NCI-H2081 treated with DMSO at 0.1 percent for 48 hours (cell line): Measurements from ENCODE around the gene PRELID3B.

Experiments
- DNase-seq: peaks from one replicate; lab custom pipeline; 2025; lab: John Stamatoyannopoulos, UW

PRELID3B gene

DNA sequence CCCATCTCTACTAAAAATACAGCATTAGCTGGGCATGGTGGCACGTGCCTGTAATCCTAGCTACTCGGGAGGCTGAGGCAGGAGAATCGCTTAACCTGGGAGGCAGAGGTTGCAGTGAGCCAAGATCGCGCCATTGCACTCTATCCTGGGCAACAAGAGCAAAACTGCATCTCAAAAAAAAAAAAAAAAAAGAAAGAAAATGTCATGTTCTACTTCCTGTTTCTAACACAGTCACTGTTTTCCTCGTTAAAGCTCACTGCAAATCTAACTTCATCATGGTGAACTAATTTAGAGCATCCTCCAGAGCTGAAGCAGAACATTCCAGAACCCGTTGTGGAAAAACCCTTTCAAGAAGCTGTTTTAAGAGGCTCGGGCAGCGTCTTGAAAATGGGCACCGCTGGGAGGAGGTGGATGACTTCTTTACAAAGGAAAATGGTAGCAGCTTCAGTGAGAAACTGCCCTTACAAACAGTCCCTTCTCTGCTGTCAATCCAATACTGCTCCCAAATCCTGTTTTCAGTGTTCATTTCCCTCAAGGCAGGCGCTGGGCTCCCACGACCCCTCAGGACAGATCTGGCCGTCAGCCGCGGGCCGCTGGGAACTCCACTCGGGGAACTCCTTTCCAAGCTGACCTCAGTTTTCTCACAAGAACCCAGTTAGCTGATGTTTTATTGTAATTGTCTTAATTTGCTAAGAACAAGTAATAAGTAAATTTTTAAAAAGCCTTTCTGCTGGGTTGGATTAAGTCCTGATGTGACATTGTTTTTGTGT is 48.0 kb downstream of the PRELID3B start:
- no peak for DNase-seq

GRCh38 chr20:58993332-58994248 is 49.0 kb downstream of the PRELID3B start:
- DNase-seq, result no peak

DNA sequence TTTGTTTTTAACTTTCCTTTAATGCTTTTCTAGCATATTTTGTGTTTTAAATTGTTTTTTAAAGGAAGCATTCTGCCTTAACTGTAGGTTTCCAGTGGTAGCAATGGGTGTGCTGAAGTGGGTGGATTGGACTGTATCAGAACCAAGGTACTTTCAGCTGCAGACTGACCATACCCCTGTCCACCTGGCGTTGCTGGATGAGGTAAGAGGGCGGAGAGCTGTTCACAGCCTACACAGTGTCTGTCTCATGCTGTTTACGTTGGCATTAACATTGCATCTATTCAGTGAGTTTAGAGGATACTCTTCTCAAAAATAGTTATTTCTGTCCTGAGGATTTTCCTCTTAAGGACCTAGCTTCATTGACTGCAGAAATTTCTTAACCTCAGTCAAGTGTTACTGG is 49.7 kb downstream of the PRELID3B start:
- DNase-seq, result no peak

DNA sequence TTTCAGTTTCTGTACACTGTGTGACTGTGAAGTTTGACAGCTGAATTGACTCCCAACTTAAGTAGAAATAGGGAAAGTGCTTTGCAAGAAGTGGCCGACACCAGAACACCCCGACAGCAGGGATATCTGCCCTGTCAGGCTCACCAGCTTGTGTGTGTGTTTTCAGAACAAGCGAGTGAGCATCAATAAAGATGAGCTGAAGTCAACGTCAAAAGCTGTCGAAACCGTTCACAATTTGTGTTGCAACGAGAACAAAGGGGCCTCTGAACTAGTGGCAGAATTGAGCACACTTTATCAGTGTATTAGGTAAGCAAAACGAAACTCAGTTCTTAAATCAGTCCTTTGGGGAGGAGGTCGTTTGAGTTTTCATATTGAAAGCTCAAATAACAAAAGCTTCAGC is 50.9 kb downstream of the PRELID3B start:
- no peak for DNase-seq

DNA sequence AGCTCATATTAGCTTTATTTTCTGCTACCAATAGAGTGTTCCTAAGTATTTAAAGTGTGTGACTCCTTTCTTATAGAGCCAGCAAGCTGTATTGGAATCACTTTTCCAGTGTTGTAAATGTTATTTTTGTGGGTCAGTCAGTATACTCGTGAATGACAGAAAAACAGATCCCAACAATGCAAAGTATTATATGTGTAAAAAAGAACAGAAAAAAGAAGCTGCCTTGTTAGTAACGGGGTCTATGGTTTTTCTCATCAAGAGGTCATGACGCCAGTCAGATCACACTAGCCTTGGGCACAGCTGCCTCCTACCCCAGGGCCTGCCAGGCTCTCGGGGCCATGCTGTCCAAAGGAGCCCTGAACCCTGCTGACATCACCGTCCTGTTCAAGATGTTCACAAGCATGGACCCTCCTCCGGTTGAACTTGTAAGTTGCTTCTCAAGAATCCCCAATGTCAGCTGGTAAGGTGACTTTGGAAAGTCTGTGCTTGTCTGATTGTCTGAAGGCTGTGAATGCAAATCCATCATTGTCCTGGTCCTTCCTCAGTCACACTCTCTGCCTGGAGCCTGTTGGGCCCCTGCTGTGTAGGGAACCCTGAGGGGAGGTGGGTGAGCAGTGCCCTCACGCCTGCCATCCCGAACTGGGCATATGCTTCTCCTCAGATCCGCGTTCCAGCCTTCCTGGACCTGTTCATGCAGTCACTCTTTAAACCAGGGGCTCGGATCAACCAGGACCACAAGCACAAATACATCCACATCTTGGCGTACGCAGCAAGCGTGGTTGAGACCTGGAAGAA is 51.7 kb downstream of the PRELID3B start:
- no peak for DNase-seq

DNA sequence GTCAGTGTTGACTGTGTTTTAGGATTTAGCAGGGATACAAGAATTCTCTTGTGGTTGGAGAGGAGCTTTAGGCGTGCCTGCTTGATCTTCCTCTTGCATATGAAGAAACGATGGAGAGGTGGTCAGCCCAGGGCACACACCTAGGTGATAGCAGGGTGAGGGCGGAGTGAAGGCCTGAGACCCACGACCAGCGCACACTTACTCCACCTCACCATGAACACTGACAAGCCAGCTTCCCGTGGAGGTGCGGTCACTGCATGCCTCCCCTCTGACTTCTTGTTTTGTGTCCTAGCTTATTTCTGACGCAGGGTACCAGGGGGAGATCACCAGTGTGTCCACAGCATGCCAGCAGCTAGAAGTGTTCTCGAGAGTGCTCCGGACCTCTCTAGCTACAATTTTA is 53.4 kb downstream of the PRELID3B start:
- DNase-seq, result no peak

DNA sequence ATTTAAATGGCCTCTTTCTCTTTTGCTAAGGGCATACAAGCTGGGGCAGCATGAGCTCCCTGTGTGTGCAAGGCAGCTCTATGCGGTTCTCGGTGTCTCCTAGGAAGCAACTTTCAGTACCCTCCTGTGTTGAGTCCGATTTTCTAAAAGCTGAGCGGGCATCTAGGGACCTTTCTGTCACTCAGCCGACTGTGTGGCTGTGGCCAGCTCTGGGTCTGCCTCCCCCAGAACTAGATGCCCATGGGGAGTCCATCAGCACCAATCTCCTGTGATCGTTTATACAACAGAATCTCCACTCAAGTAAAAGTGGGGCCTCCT is 54.1 kb downstream of the PRELID3B start:
- DNase-seq, result no peak

DNA sequence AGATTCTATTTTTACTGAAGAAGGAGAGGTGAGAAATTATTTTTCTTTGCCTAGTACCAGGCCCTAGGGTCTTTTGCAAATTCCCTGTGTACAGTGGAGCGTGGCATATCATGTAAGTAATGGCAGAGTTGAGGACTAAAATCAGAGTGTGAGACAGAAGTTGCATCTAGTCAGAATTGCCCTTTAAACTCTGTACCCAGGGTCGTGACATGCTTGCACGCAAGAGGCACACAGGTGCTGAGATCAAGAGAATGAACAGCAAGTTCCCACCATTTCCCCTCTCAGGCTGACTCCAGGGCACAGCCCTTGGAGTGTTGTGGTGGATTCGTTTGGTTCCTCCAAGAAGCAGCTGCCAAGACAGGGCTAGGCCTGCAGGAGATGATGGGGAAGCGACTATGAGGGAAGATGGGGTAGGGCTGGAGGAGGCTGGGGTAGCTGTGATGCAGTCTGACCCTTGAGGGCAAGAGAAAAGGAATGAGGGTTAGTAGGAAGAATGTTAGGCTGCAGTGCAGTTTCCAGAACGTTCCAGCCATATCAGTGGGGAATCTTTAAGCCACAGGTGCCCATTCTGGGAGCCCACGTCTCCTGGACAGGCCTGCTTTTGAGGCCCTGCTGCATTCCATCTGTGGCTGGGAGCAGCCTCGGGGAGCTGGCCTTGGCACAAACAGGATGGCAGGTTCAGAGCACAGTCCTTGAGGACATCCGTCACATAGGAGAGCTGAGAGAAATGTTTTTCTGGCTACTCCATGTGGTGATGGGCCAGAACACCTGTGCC is 54.6 kb downstream of the PRELID3B start:
- DNase-seq, result no peak

DNA sequence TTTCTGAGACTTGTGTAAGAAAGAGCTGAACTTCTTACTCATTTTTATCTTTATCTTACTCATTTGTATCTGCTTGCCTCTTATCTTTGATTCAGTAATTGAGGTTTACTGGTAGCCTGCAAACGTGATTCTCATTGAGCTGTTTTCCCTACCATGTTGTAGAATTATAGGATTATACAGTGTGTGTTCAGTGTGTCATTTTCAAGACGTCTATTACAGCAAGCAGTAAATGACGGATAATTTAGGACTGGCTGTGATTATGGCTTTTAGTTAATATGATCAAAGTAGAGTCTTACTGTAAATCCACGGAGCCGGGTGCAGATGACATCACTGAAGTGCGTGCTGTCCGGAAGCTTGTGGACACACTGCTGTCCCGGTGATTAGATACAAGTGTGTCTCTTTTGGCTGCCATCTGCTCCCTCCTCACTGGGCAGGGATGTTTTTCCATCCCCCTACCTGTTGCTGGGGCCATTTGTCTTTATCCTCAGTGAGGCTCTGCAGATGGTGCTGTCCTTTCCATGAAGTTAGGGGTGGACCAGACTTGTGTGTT is 55.5 kb downstream of the PRELID3B start:
- DNase-seq, result no peak

- no peak for DNase-seq
Observed at GRCh38 chr20:58986286-58986967, 56.2 kb downstream of the PRELID3B start.

- no peak for DNase-seq
Observed at GRCh38 chr20:58985656-58986055, 56.9 kb downstream of the PRELID3B start.

GRCh38 chr20:58984691-58985090 is 57.9 kb downstream of the PRELID3B start:
- DNase-seq, result no peak
